MM.1S (cell line): ENCODE data around the gene ZNF560.
"Not testable (repeated sequence)": the region's sequence is repeated elsewhere in the genome, so short reads cannot be mapped to it uniquely, and the experiment has no call there.

ENCODE experiments used
- CTCF ChIP-seq: fragments of 300-600 bp; sonication (generic); IDR thresholded peaks from 2 replicates; pipeline ENCODE4 v1.5.1; 2016; ENCODE audit warnings: antibody characterized with exemption, low read length, mixed read lengths
- EZH2 ChIP-seq: fragments of 300-600 bp; sonication (generic); optimal IDR thresholded peaks from 2 replicates; pipeline ENCODE3; 2017; ENCODE audit warnings: low read depth, mild to moderate bottlenecking, antibody characterized with exemption, low read length, mixed read lengths

- TF ChIP-seq CTCF, EZH2: not testable (repeated sequence)
Observed at GRCh38 chr19:9541281-9541680, 42.9 kb upstream of the ZNF560 start.
